HepG2 (cell line): Measurements from ENCODE around the gene SCYL1. TPM values are rescaled to one million over a fixed set of nuclear protein-coding genes. Genes with fewer than 3 reads are reported as not detected.

Experiments used
- ATAC-seq: fragments of 200-7000 bp; cut with Tn5 transposase; 3 replicates; pipeline ENCODE4 v1.9.1; 2020; ENCODE audit warnings: mild to moderate bottlenecking, moderate library complexity
- BruUV-seq: library from RNA; stranded (reverse); fragments of 400-500 nt; replicated peaks from 2 replicates; lab custom pipeline; 2021; lab: Mats Ljungman, UMichigan
- CTCF ChIA-PET: fragments of 300-600 bp; formaldehyde crosslinking; extraction: SDS; loops from one replicate; lab custom pipeline; 2021; ENCODE audit warnings: low total read pairs, inconsistent platforms, low intra/inter-chr PET ratio; lab: Yijun Ruan, JAX
- POLR2A ChIA-PET: fragments of 350-600 bp; sonication (Branson Sonifier 250); formaldehyde crosslinking; loops from one replicate; lab custom pipeline; 2020; ENCODE audit warnings: antibody characterized with exemption, inconsistent platforms; lab: Yijun Ruan, JAX
- DNase-seq: peaks from one replicate; pipeline ENCODE4 v3.0.0-alpha.2; 2015; ENCODE audit warnings: low spot score
- FAIRE-seq: peaks from 3 replicates; lab custom pipeline; 2011; peaks lifted over from hg19 to GRCh38; lab: Jason Lieb, UNC
- H2AFZ ChIP-seq: one replicate; pipeline ENCODE4 v1.6.1; 2011; ENCODE audit warnings: low read length, inconsistent platforms
- H3K27ac ChIP-seq: fragments of 300-600 bp; 3 replicates; pipeline ENCODE4 v1.8.0; 2011; ENCODE audit warnings: mixed run types, mild to moderate bottlenecking, mixed read lengths, low read length, inconsistent platforms; ENCODE audit not compliant: insufficient read depth; ENCODE audit errors: extremely low read length
- H3K27me3 ChIP-seq, 2 experiments: fragments of 200-600 bp in 1 of 2; 2 replicates in 1 of 2; 3 replicates in 1 of 2; pipeline versions ENCODE4 v1.6.0 to v1.8.0; 2011; ENCODE audit warnings: low read length in 2 of 2, mild to moderate bottlenecking in 2 of 2, moderate library complexity in 2 of 2, inconsistent platforms in 1 of 2; ENCODE audit not compliant: insufficient read depth in 2 of 2, control insufficient read depth in 1 of 2
- H3K36me3 ChIP-seq, 2 experiments: fragments of 200-600 bp in 1 of 2; replicated peaks in 1 of 2; 2 replicates in 1 of 2; 3 replicates in 1 of 2; pipeline versions ENCODE4 v1.5.1 to v1.8.0; 2011; ENCODE audit warnings: low read length in 2 of 2, inconsistent platforms in 1 of 2; ENCODE audit not compliant: insufficient read depth in 2 of 2, control insufficient read depth in 1 of 2
- H3K4me1 ChIP-seq: 2 replicates; pipeline ENCODE4 v1.5.1; 2012; ENCODE audit warnings: low read length, inconsistent platforms; ENCODE audit not compliant: insufficient read depth
- H3K4me2 ChIP-seq: 2 replicates; pipeline ENCODE4 v1.6.0; 2011; ENCODE audit warnings: low read depth, low read length, inconsistent platforms
- H3K4me3 ChIP-seq, 3 experiments: fragments of 200-600 bp in 1 of 3; sonication (generic), shearing (Covaris generic) in 1 of 3; replicated peaks in 1 of 3; 2 replicates each; pipeline ENCODE4 v1.5.1; 2011 to 2016; ENCODE audit warnings: low read length in 3 of 3, inconsistent platforms in 2 of 3, low read depth in 2 of 3, mild to moderate bottlenecking in 2 of 3, control low read depth in 1 of 3, mixed read lengths in 1 of 3; ENCODE audit not compliant: insufficient read depth in 1 of 3
- H3K79me2 ChIP-seq: one replicate; pipeline ENCODE4 v1.6.1; 2011; ENCODE audit warnings: low read length, inconsistent platforms; ENCODE audit not compliant: insufficient read depth
- H3K9ac ChIP-seq: 2 replicates; pipeline ENCODE4 v1.6.0; 2011; ENCODE audit warnings: mild to moderate bottlenecking, low read depth, low read length, inconsistent platforms; ENCODE audit not compliant: insufficient read depth
- H3K9me3 ChIP-seq: 2 replicates; pipeline ENCODE4 v1.5.1; 2012; ENCODE audit warnings: mild to moderate bottlenecking, low read length
- H4K20me1 ChIP-seq: 2 replicates; pipeline ENCODE4 v1.6.0; 2011; ENCODE audit warnings: inconsistent platforms, mild to moderate bottlenecking, low read length, moderate library complexity; ENCODE audit not compliant: insufficient read depth
- AGO2 ChIP-seq: fragments of 200-400 bp; formaldehyde crosslinking; optimal IDR thresholded peaks from 2 replicates; pipeline ENCODE3; 2017; ENCODE audit warnings: mild to moderate bottlenecking, low read depth, low read length, moderate library complexity
- GFI1 ChIP-seq: sonication (generic); formaldehyde crosslinking; IDR thresholded peaks from 2 replicates; pipeline ENCODE4 v1.5.0; 2020; ENCODE audit warnings: missing genetic modification reagents, mild to moderate bottlenecking, borderline replicate concordance
- HNF4G ChIP-seq, 2 experiments: sonication (generic) in 1 of 2; formaldehyde crosslinking in 1 of 2; IDR thresholded peaks; 2 replicates each; pipeline versions ENCODE4 v1.4.0 to v1.6.1; 2011 to 2020; ENCODE audit warnings: borderline replicate concordance in 2 of 2, low read depth in 2 of 2, mild to moderate bottlenecking in 2 of 2, low read length in 1 of 2, missing genetic modification reagents in 1 of 2, moderate library complexity in 1 of 2
- KLF12 ChIP-seq: sonication (generic); formaldehyde crosslinking; IDR thresholded peaks from 2 replicates; pipeline ENCODE4 v1.4.0; 2020; ENCODE audit warnings: missing genetic modification reagents, borderline replicate concordance
- RBFOX2 ChIP-seq: fragments of 200-400 bp; formaldehyde crosslinking; IDR thresholded peaks from 2 replicates; pipeline ENCODE4 v1.6.1; 2017; ENCODE audit warnings: low read depth, mild to moderate bottlenecking, low read length
- RFXANK ChIP-seq: IDR thresholded peaks from 2 replicates; pipeline ENCODE4 v1.6.1; 2016
- ZFX ChIP-seq: sonication (generic); formaldehyde crosslinking; IDR thresholded peaks from 2 replicates; pipeline ENCODE4 v1.4.0; 2020; ENCODE audit warnings: mild to moderate bottlenecking, low read depth, missing genetic modification reagents, moderate library complexity
- ZKSCAN1 ChIP-seq: fragments of 150-350 bp; IDR thresholded peaks from 2 replicates; pipeline ENCODE4 v1.6.1; 2014; ENCODE audit warnings: low read length
- ZNF180 ChIP-seq: sonication (generic); formaldehyde crosslinking; IDR thresholded peaks from 2 replicates; pipeline ENCODE4 v1.4.0; 2020; ENCODE audit warnings: low read depth, missing genetic modification reagents, borderline replicate concordance
- ZNF552 ChIP-seq: sonication (generic); formaldehyde crosslinking; IDR thresholded peaks from 2 replicates; pipeline ENCODE4 v1.9.0; 2022; ENCODE audit warnings: missing genetic modification reagents, mild to moderate bottlenecking, borderline replicate concordance
- ZNF7 ChIP-seq: IDR thresholded peaks from 2 replicates; pipeline ENCODE4 v1.6.1; 2016; ENCODE audit warnings: missing biosample characterization, missing genetic modification reagents
- WGBS: methylation state at CpG from one replicate; pipeline ENCODE4 v1.1.6; 2017; ENCODE audit warnings: low lambda C conversion rate; 5-methylcytosine and 5-hydroxymethylcytosine counted together
- in situ Hi-C: cut with HindIII; loops from 2 replicates; pipeline ENCODE4 v1.10.0; 2017; ENCODE audit warnings: low pct_unique_long_range_greater_than_20kb; ENCODE audit not compliant: extremely low pct_ligation_motif_present
- intact Hi-C: fragments of 100-400 bp; cut with micrococcal nuclease; formaldehyde crosslinking; loops from one replicate; pipeline ENCODE4 v1.10.0; 2022; ENCODE audit not compliant: unreplicated experiment
- polyA plus RNA-seq, 8 experiments: library from polyadenylated mRNA; depleted of rRNA in 3 of 8; stranded (reverse) in 7 of 8; unstranded in 1 of 8; fragments of >200 nt; fragmentation: Illumina TruSeq in 4 of 8; extraction: Trizol in 4 of 8; gene quantifications; 2 replicates each; pipeline versions ENCODE4 v1.2.1 to v1.2.3, GENCODE V29; 2011 to 2016; ENCODE audit warnings: low read depth in 4 of 8, missing spikeins in 1 of 8, mixed read lengths in 1 of 8; ENCODE audit not compliant: insufficient read depth in 1 of 8
- total RNA-seq, 5 experiments: library from RNA; depleted of rRNA; stranded (reverse); fragments of >200 nt; fragmentation: Illumina TruSeq; extraction: Trizol; gene quantifications; 2 replicates each; pipeline ENCODE4 v1.2.3, GENCODE V29; 2016; ENCODE audit warnings: low read depth in 1 of 5
- TF ChIP-seq, protein P1 (sequence below): sonication (generic); formaldehyde crosslinking; IDR thresholded peaks from 2 replicates; pipeline ENCODE4 v1.4.0; 2020; ENCODE audit warnings: mild to moderate bottlenecking, low read depth, missing genetic modification reagents
- TF ChIP-seq, protein P2 (sequence below): IDR thresholded peaks from 2 replicates; pipeline ENCODE4 v1.6.1; 2018; ENCODE audit warnings: missing genetic modification reagents
- TF ChIP-seq, protein P3 (sequence below): sonication (generic); formaldehyde crosslinking; IDR thresholded peaks from 2 replicates; pipeline ENCODE4 v1.4.0; 2020; ENCODE audit warnings: missing genetic modification reagents; ENCODE audit errors: not compliant biosample characterization

Gene SCYL1
- total and polyA plus RNA-seq, 2 of the 13 experiments (the other 11 are each of a cell fraction or from before 2014, with no cell fraction given), result 65.9 to 103 TPM

DNA sequence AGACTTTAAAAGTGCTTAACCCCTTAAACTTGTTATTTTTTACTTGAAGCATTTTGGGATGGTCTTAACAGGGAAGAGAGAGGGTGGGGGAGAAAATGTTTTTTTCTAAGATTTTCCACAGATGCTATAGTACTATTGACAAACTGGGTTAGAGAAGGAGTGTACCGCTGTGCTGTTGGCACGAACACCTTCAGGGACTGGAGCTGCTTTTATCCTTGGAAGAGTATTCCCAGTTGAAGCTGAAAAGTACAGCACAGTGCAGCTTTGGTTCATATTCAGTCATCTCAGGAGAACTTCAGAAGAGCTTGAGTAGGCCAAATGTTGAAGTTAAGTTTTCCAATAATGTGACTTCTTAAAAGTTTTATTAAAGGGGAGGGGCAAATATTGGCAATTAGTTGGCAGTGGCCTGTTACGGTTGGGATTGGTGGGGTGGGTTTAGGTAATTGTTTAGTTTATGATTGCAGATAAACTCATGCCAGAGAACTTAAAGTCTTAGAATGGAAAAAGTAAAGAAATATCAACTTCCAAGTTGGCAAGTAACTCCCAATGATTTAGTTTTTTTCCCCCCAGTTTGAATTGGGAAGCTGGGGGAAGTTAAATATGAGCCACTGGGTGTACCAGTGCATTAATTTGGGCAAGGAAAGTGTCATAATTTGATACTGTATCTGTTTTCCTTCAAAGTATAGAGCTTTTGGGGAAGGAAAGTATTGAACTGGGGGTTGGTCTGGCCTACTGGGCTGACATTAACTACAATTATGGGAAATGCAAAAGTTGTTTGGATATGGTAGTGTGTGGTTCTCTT lies 23.2 kb upstream of the SCYL1 start:
- Histone ChIP-seq H2AFZ (no peak overlapping the region), H3K4me2 (peak overlapping the region; percentile 78), H3K9me3 (no peaks in the 10 kb centered on the region), H3K36me3 (peaks cover 6 to 40% of the 10 kb centered on the region in 2 experiments), H3K27ac (peak overlapping the region; percentile 100), H3K79me2 (peaks cover 82% of the 10 kb centered on the region), H3K4me3 (peak overlapping the region; percentile 85 to 93 (median 89)), H4K20me1 (peaks cover 68% of the 10 kb centered on the region), H3K4me1 (peaks cover 33% of the 10 kb centered on the region), H3K27me3 (no peaks in the 10 kb centered on the region; a peak in 2 of 5 replicates), H3K9ac (peak overlapping the region; percentile 99)
- ChIA-PET CTCF (no interaction called here), POLR2A (interaction anchor here (1.0 to 27.3 kb wide), 11 partner anchors 13 to 227 kb away, joined by 3 to 1590 read pairs (median 35); partner anchors contain the start of genes FRMD8, NEAT1, SCYL1 and SLC25A45)
- WGBS, result 1% methylated on average over 3 of the region's 3 CpGs
- intact Hi-C loops, result loop anchor here (2.0 kb wide), 1 partner anchor 79 kb away; the partner anchor contains the start of gene NEAT1
- DNase-seq (no peak), FAIRE-seq (no peak), ATAC-seq (no peak)
- in situ Hi-C loops, result loop anchor here (10.0 kb wide), 1 partner anchor 47 kb away; no protein-coding TSS in a partner anchor
- no TSS peak for BruUV-seq
- TF ChIP-seq KLF12 (CRISPR knock-in tag) (no peak), AGO2 (peak; percentile 20), ZNF180 (CRISPR knock-in tag) (no peak), RBFOX2 (0 out of 2 replicates have a peak, but pooled peaks have one; percentile 43), ZNF7 (CRISPR knock-in tag) (no peak), GFI1 (CRISPR knock-in tag) (0 out of 2 replicates have a peak, but pooled peaks have one; percentile 22), RFXANK (CRISPR knock-in tag) (no peak), ZKSCAN1 (no peak), ZFX (CRISPR knock-in tag) (no peak), ZNF552 (CRISPR knock-in tag) (no peak), HNF4G (IDR thresholded peaks at IDR 0.05; ENCODE audit: borderline replicate concordance, low read depth, low read length) (no peak), HNF4G (CRISPR knock-in tag; IDR thresholded peaks at IDR 0.05; ENCODE audit: borderline replicate concordance, low read depth) (no peak)
- TF ChIP-seq, protein P1, sequence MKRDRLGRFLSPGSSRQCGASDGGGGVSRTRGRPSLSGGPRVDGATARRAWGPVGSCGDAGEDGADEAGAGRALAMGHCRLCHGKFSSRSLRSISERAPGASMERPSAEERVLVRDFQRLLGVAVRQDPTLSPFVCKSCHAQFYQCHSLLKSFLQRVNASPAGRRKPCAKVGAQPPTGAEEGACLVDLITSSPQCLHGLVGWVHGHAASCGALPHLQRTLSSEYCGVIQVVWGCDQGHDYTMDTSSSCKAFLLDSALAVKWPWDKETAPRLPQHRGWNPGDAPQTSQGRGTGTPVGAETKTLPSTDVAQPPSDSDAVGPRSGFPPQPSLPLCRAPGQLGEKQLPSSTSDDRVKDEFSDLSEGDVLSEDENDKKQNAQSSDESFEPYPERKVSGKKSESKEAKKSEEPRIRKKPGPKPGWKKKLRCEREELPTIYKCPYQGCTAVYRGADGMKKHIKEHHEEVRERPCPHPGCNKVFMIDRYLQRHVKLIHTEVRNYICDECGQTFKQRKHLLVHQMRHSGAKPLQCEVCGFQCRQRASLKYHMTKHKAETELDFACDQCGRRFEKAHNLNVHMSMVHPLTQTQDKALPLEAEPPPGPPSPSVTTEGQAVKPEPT (CRISPR knock-in tag), result no peak
- TF ChIP-seq, protein P2, sequence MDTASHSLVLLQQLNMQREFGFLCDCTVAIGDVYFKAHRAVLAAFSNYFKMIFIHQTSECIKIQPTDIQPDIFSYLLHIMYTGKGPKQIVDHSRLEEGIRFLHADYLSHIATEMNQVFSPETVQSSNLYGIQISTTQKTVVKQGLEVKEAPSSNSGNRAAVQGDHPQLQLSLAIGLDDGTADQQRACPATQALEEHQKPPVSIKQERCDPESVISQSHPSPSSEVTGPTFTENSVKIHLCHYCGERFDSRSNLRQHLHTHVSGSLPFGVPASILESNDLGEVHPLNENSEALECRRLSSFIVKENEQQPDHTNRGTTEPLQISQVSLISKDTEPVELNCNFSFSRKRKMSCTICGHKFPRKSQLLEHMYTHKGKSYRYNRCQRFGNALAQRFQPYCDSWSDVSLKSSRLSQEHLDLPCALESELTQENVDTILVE (CRISPR knock-in tag), result no peak
- TF ChIP-seq, protein P3, sequence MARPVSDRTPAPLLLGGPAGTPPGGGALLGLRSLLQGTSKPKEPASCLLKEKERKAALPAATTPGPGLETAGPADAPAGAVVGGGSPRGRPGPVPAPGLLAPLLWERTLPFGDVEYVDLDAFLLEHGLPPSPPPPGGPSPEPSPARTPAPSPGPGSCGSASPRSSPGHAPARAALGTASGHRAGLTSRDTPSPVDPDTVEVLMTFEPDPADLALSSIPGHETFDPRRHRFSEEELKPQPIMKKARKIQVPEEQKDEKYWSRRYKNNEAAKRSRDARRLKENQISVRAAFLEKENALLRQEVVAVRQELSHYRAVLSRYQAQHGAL (CRISPR knock-in tag), result no peak
